Activated CD8-positive, alpha-beta T cell treated with anti-CD3 and anti-CD28 coated beads for 36 hours (primary cell): ENCODE results near the gene CRISP1. TPM values are rescaled to one million over a fixed set of nuclear protein-coding genes. Genes with fewer than 3 reads are reported as not detected.
"Not testable (repeated sequence)": the region's sequence is repeated elsewhere in the genome, so short reads cannot be mapped to it uniquely, and the experiment has no call there.

Experiments
- ATAC-seq: fragments of 200-7000 bp; cut with Tn5 transposase; one replicate; pipeline ENCODE4 v1.10.0; 2021; ENCODE audit warnings: mild to moderate bottlenecking, moderate library complexity
- CTCF ChIA-PET: fragments of 350-600 bp; sonication (Branson Sonifier 250); formaldehyde crosslinking; loops from one replicate; lab custom pipeline; 2021; ENCODE audit warnings: antibody characterized with exemption; lab: Charles Lee
- POLR2A ChIA-PET: fragments of 350-600 bp; sonication (Branson Sonifier 250); formaldehyde crosslinking; loops from one replicate; lab custom pipeline; 2021; ENCODE audit warnings: antibody characterized with exemption; lab: Charles Lee
- DNase-seq: peaks from one replicate; pipeline ENCODE4 v3.0.0-alpha.2; 2020
- H3K27ac Mint-ChIP-seq: one replicate; pipeline ENCODE4 v1.8.0; 2021; ENCODE audit warnings: mild to moderate bottlenecking, mixed read lengths
- H3K27me3 Mint-ChIP-seq: one replicate; pipeline ENCODE4 v1.8.0; 2021; ENCODE audit warnings: mixed read lengths
- H3K36me3 Mint-ChIP-seq: one replicate; pipeline ENCODE4 v1.8.0; 2021; ENCODE audit warnings: low read depth, mixed read lengths
- H3K4me1 Mint-ChIP-seq: one replicate; pipeline ENCODE4 v1.8.0; 2021; ENCODE audit warnings: low read depth, mixed read lengths
- H3K4me3 Mint-ChIP-seq: one replicate; pipeline ENCODE4 v1.8.0; 2021; ENCODE audit warnings: mild to moderate bottlenecking, moderate library complexity, mixed read lengths
- H3K9me3 Mint-ChIP-seq: one replicate; pipeline ENCODE4 v1.8.0; 2021; ENCODE audit warnings: mixed read lengths
- CTCF ChIP-seq: fragments of 200-600 bp; IDR thresholded peaks from one replicate; pipeline ENCODE4 v1.8.0; 2022; ENCODE audit warnings: antibody characterized with exemption, mild to moderate bottlenecking
- intact Hi-C: fragments of 100-400 bp; cut with micrococcal nuclease; formaldehyde crosslinking; loops from one replicate; pipeline ENCODE4 v1.10.0; 2022
- total RNA-seq, 2 experiments: library from RNA; stranded (reverse); gene quantifications; one replicate each; pipeline ENCODE4 v1.2.3, GENCODE V29; 2021

CRISP1 gene
- total RNA-seq, 2 experiments from 2014 or later = not detected

- Mint-ChIP-seq H3K4me3 (no peak overlapping the region), H3K27ac (no peak overlapping the region), H3K27me3 (no peaks in the 10 kb centered on the region), H3K4me1 (no peaks in the 10 kb centered on the region), H3K9me3 (peaks cover 1% of the 10 kb centered on the region), H3K36me3 (no peaks in the 10 kb centered on the region)
- no peak for TF ChIP-seq CTCF
- DNase-seq (no peak), ATAC-seq (no peak)
- POLR2A ChIA-PET = no interaction called here
- CTCF ChIA-PET = no interaction called here
- intact Hi-C loops = no loop called here
These were observed 64.8 kb downstream of the CRISP1 start for GRCh38 chr6:49801525-49801924.

- Mint-ChIP-seq H3K36me3 (no peaks in the 10 kb centered on the region), H3K4me1 (no peaks in the 10 kb centered on the region), H3K27ac (no peak overlapping the region), H3K27me3 (no peaks in the 10 kb centered on the region), H3K4me3 (no peak overlapping the region), H3K9me3 (peaks cover 1% of the 10 kb centered on the region)
- peak; percentile 22 for TF ChIP-seq CTCF
- ATAC-seq (no peak), DNase-seq (no peak)
- POLR2A ChIA-PET = no interaction called here
- intact Hi-C loops = no loop called here
- CTCF ChIA-PET = no interaction called here
These were observed 67.2 kb downstream of the CRISP1 start for GRCh38 chr6:49799090-49799489.

DNA sequence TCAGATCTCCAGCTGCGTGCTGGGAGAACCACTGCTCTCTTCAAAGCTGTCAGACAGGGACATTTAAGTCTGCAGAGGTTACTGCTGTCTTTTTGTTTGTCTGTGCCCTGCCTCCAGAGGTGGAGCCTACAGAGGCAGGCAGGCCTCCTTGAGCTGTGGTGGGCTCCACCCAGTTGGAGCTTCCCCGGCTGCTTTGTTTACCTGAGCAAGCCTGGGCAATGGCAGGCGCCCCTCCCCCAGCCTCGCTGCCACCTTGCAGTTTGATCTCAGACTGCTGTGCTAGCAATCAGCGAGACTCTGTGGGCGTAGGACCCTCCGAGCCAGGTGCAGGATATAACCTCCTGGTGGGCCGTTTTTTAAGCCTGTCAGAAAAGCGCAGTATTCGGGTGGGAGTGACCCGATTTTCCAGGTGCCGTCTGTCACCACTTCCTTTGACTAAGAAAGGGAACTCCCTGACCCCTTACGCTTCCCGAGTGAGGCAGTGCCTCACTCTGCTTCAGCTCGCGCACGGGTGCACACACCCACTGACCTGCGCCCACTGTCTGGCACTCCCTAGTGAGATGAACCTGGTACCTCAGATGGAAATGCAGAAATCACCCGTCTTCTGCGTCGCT lies 69.4 kb downstream of the CRISP1 start:
- H3K9me3 Mint-ChIP-seq, H3K4me3 Mint-ChIP-seq, H3K27me3 Mint-ChIP-seq, DNase-seq, CTCF ChIA-PET, H3K36me3 Mint-ChIP-seq, H3K27ac Mint-ChIP-seq, H3K4me1 Mint-ChIP-seq, POLR2A ChIA-PET, ATAC-seq, intact Hi-C loops: not testable (repeated sequence)

GRCh38 chr6:49790341-49790740 lies 76.0 kb downstream of the CRISP1 start:
- Mint-ChIP-seq H3K4me3 (no peak overlapping the region), H3K27me3 (no peaks in the 10 kb centered on the region), H3K27ac (no peak overlapping the region), H3K9me3 (peaks cover 4% of the 10 kb centered on the region), H3K4me1 (no peaks in the 10 kb centered on the region), H3K36me3 (no peaks in the 10 kb centered on the region)
- ATAC-seq = no peak
- ChIA-PET CTCF (no interaction called here), POLR2A (no interaction called here)
- no peak for TF ChIP-seq CTCF
- intact Hi-C loops = no loop called here
- no peak for DNase-seq

DNA sequence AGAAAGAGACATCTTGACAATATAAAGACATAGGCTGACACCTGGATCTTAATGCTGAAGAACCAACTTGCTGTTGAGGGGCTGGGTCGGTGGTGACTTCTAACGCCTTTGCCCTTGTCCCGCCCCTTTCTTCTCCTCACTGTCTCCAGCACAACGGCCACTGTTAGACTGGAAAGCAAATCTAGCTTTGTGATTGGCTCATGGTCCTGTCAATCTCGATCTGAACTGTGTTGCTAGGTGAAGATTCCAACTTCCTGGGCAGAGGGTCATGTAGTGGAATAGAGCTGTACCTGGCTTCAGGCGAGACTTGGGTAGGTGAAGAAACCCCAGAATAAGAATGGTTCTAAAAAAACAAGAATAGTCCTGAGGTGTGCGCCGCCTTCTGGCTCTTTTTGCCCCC lies 79.2 kb downstream of the CRISP1 start, which contains the start of gene PGK2:
TSS of gene PGK2 (minus strand) at position 110 of the 400 bp plus-strand sequence. CDS start at position 12, 98 bp downstream.
- H3K27ac Mint-ChIP-seq = no peak within 1 kb of the TSS
- H3K4me1 Mint-ChIP-seq = no peaks in the 10 kb centered on the region
- no peak within 1 kb of the TSS for H3K4me3 Mint-ChIP-seq
- peaks cover 4% of the 10 kb centered on the region for H3K9me3 Mint-ChIP-seq
- ATAC-seq (no peak), DNase-seq (no peak)
- CTCF ChIA-PET = interaction anchor here (0.6 kb wide), 1 partner anchor 137 kb away, joined by 3 read pairs; no protein-coding TSS in a partner anchor
- intact Hi-C loops = no loop called here
- TF ChIP-seq CTCF = no peak
- POLR2A ChIA-PET = no interaction called here
- H3K27me3 Mint-ChIP-seq = no peaks in the 10 kb centered on the region
- H3K36me3 Mint-ChIP-seq = no peaks in the 10 kb centered on the region
